Right lobe of liver (tissue), 6 donors: Measurements from ENCODE around the gene NID2. TPM values are rescaled to one million over a fixed set of nuclear protein-coding genes. Genes with fewer than 3 reads are reported as not detected.

Source experiments
- ATAC-seq, 4 donors: fragments of 200-7000 bp; cut with Tn5 transposase; one replicate each; pipeline ENCODE4 v1.9.1; 2020; ENCODE audit warnings: mild to moderate bottlenecking in 4 of 4, moderate library complexity in 4 of 4
- DNase-seq, 3 donors: peaks; one replicate each; pipeline ENCODE4 v3.0.0-alpha.2; 2020
- H3K27ac ChIP-seq, 3 donors: fragments of 200-600 bp; one replicate each; pipeline ENCODE4 v1.8.0; 2022
- H3K27me3 ChIP-seq, 2 donors: fragments of 200-600 bp; one replicate each; pipeline ENCODE4 v1.8.0; 2022
- H3K36me3 ChIP-seq, 4 donors: fragments of 200-600 bp; sonication (generic) in 1 of 4; one replicate each; pipeline versions ENCODE4 v1.5.1 to v1.8.0; 2017 to 2022; ENCODE audit warnings: control low read depth in 1 of 4
- H3K4me1 ChIP-seq, 4 donors: fragments of 200-600 bp; sonication (generic) in 1 of 4; one replicate each; pipeline versions ENCODE4 v1.5.1 to v1.8.0; 2017 to 2022; ENCODE audit warnings: control low read depth in 1 of 4
- H3K4me3 ChIP-seq, 3 donors: fragments of 200-600 bp; one replicate each; pipeline ENCODE4 v1.8.0; 2022
- H3K9me3 ChIP-seq, 4 donors: fragments of 200-600 bp; sonication (generic) in 1 of 4; one replicate each; pipeline versions ENCODE4 v1.5.1 to v1.8.0; 2017 to 2022; ENCODE audit warnings: control low read depth in 1 of 4
- POLR2A ChIP-seq: fragments of 450-650 bp; IDR thresholded peaks from one replicate; pipeline ENCODE4 v1.6.1; 2017; ENCODE audit warnings: antibody characterized with exemption, mild to moderate bottlenecking
- WGBS: methylation state at CpG from one replicate; pipeline ENCODE4 v1.1.6; 2018; ENCODE audit warnings: low coverage, low lambda C conversion rate; ENCODE audit not compliant: insufficient coverage; ENCODE audit errors: missing lambda C conversion rate; 5-methylcytosine and 5-hydroxymethylcytosine counted together
- intact Hi-C, 2 donors: fragments of 100-400 bp; cut with DNase I; formaldehyde crosslinking; loops; one replicate each; pipeline versions ENCODE4 v1.11.2 to v1.14.1; 2022
- total RNA-seq, 6 experiments: library from RNA; depleted of rRNA in 2 of 6; stranded (reverse); fragments of >200 nt in 2 of 6; fragmentation: NEBNext Ultra II Directional in 3 of 6; extraction: Animal tissue kit (Norgen Biotek cat#: 25700) in 3 of 6; gene quantifications; one replicate each; pipeline versions ENCODE4 v1.1.0 to v1.2.4, GENCODE V29; 2016 to 2023
- TF ChIP-seq, protein P1 (sequence below), 4 donors: fragments of 200-600 bp in 3 of 4; fragments of 450-650 bp in 1 of 4; IDR thresholded peaks; one replicate each; pipeline versions ENCODE4 v1.5.1 to v1.8.0; 2016 to 2022; ENCODE audit warnings: antibody characterized with exemption in 4 of 4, mild to moderate bottlenecking in 2 of 4
- donor health status: DM: no; HTN: yes; CAD: no.
- donor health status: DM: no; HTN: no; CAD: no.
- donor health status: DM: no; HTN: no; CAD: no.
- donor health status: DM: no; HTN: yes; CAD: no.
- donor health status: DM: no; HTN: yes; CAD: no.

Gene NID2
- total RNA-seq, 6 experiments from 2014 or later, result 1.7 to 12.9 (median 4.5) TPM

DNA sequence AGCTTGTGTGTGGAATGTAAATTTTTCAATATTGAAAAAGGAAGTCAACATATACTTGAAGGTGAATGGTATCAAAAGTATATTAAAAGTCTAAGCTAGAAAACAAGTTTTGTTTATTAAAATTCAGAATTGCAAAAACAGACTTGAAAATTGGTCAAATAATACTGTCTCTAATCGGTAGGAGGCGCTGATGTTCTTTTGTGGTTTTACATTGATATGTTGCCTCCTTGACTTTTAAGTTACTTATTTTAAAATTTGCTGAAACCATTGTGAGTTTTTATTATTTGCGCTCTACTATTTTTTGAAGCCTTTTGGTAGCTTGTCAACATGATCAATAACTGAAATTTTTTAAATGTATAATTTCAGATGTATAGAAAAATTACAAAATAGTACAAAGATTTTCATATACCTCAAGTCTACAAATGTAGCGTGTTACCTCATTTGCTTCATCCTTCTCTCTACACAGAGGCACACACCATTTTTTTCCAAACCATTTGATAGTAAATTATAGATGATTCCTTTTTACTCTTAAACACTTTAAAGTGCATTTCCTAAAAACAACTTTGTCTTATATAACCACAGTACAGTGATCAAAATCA is 72.6 kb downstream of the NID2 start:
- DNase-seq (no peak), ATAC-seq (peak in 1 of 4 donors; percentile 37)
- intact Hi-C loops, result no loop called here
- H3K4me3 ChIP-seq, result no peak overlapping the region
- peaks cover 0 to 48% (median 9%) of the 10 kb centered on the region in 4 donors for H3K36me3 ChIP-seq
- H3K27me3 ChIP-seq, result no peaks in the 10 kb centered on the region
- WGBS, result 43% methylated on average over 4 of the region's 4 CpGs
- peaks cover 0 to 8% (median 0%) of the 10 kb centered on the region in 4 donors for H3K4me1 ChIP-seq
- no peak overlapping the region for H3K27ac ChIP-seq
- TF ChIP-seq, protein P1, sequence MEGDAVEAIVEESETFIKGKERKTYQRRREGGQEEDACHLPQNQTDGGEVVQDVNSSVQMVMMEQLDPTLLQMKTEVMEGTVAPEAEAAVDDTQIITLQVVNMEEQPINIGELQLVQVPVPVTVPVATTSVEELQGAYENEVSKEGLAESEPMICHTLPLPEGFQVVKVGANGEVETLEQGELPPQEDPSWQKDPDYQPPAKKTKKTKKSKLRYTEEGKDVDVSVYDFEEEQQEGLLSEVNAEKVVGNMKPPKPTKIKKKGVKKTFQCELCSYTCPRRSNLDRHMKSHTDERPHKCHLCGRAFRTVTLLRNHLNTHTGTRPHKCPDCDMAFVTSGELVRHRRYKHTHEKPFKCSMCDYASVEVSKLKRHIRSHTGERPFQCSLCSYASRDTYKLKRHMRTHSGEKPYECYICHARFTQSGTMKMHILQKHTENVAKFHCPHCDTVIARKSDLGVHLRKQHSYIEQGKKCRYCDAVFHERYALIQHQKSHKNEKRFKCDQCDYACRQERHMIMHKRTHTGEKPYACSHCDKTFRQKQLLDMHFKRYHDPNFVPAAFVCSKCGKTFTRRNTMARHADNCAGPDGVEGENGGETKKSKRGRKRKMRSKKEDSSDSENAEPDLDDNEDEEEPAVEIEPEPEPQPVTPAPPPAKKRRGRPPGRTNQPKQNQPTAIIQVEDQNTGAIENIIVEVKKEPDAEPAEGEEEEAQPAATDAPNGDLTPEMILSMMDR (IDR thresholded peaks at IDR 0.05), result peak; percentile 43 to 76 (median 66)
- TF ChIP-seq POLR2A, result no peak
- no peaks in the 10 kb centered on the region for H3K9me3 ChIP-seq

DNA sequence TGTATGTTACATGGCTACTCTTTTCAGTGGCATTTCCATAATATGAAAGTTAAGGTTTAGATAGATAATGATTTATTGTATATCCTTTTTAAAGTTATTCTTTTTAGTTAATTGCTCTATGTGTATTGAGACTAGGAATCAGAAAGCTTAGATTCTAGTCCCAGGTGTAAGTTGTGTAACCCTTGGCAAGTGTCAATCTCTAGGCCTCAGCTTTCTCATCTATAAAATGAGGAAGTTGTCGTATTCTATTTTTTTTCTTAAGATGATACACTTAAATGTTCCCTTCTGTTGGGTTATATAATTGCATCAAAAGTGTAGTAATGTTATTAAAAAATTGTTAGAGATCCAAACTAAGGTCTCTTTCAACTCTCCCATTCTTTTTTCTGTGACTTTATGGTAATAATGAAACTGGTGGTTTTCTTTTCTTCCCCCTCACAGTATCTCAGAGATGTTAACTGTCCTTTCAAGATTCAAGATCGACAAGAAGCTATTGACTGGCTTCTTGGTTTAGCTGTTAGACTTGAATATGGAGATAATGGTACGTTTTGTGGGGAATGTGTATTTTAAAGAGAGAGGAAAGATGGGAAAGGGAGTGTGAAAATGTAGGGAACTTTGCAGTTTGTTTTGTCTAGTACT is 75.5 kb downstream of the NID2 start:
- Histone ChIP-seq H3K4me1 (peaks cover 0 to 20% (median 4%) of the 10 kb centered on the region in 4 donors), H3K9me3 (no peaks in the 10 kb centered on the region), H3K27ac (no peak overlapping the region), H3K4me3 (no peak overlapping the region), H3K36me3 (peaks cover 0 to 45% (median 2%) of the 10 kb centered on the region in 4 donors), H3K27me3 (no peaks in the 10 kb centered on the region)
- intact Hi-C loops, result no loop called here
- ATAC-seq (no peak), DNase-seq (no peak)
- no peak for TF ChIP-seq POLR2A
- TF ChIP-seq, protein P1 (IDR thresholded peaks at IDR 0.05), result no peak
- 62% methylated on average over 3 of the region's 3 CpGs for WGBS

DNA sequence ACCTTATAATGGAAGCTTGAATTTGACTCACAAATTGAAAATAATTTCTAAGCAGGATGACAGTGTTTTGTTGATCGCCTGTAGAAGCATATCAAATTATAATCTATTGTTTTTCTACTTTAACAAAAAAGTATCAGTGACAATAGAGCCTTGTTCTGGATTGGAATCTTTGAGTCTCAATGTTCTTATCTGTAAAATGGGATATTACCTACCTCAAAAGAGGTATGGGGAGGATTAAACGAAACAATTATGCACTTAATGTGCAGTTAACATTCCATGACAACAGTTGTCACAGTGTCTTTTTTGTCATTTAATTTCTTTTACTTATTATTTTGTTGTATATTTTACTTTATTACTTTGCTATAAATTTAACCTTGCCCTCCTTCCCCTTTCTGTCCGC is 78.4 kb downstream of the NID2 start:
- peaks cover 0 to 20% (median 4%) of the 10 kb centered on the region in 4 donors for H3K4me1 ChIP-seq
- intact Hi-C loops, result no loop called here

DNA sequence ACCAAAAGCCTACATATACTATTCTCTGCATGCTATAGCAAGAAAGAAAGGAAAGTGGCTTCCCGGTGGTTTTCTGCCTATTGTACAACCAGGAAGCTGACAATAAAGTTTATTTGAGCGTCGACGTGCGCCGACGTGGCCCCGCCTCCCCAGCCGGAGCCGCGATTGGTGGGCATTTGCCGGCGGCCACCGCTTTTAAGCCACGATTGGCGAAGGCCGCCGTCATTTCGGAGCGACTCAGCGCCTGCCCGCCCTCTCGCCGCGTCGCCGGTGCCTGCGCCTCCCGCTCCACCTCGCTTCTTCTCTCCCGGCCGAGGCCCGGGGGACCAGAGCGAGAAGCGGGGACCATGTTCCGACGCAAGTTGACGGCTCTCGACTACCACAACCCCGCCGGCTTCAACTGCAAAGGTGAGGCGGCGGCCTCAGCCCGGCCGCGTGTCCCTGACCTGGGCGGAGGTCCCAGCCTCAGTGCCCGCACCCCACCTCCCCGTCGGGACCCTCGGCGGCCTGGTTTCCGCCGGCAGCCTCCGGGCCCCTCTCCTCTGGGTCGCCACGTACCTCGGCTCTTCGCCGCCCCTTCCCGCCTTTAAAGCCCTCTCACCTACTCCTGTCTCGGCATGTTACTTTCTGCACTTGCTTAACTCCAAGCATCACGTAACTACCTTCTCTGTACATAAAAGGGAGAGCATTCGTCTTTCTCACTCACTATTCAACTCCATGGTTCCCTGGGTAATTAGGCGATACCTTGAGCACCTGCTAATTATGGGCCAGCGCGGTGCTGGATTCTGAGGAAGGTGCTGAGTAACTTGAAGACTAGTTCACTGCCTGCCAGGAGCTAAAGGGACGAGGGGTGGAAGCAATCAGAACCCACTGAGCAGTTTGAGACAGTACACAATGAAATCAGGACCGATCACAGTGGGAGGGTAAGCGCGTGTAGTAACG is 79.3 kb downstream of the NID2 start, which contains the start of gene RTRAF:
RTRAF (plus strand) TSS at position 254 of the 942 bp plus-strand sequence; CDS start at position 348, 94 bp downstream.
- TF ChIP-seq, protein P1 (IDR thresholded peaks at IDR 0.05), result no peak
- peak; percentile 87 for TF ChIP-seq POLR2A
- WGBS, result 0% methylated on average over 20 of the region's 72 CpGs
- ATAC-seq, result peak; percentile 99 to 100 (median 100)
- peaks cover 0 to 20% (median 4%) of the 10 kb centered on the region in 4 donors for H3K4me1 ChIP-seq
- H3K4me3 ChIP-seq, result peak within 1 kb of the TSS; percentile 88 to 92 (median 91)
- H3K36me3 ChIP-seq, result peaks cover 0 to 33% (median 2%) of the 10 kb centered on the region in 4 donors
- H3K27me3 ChIP-seq, result no peaks in the 10 kb centered on the region
- H3K9me3 ChIP-seq, result no peaks in the 10 kb centered on the region
- intact Hi-C loops, result no loop called here
- H3K27ac ChIP-seq, result peak within 1 kb of the TSS; percentile 73 to 85 (median 85)
- peak; percentile 96 for DNase-seq

More for the DNA sequence above, 78.4 kb downstream of the NID2 start:
- no peak for ATAC-seq
- H3K27me3 ChIP-seq, result no peaks in the 10 kb centered on the region
- no peak for DNase-seq
- TF ChIP-seq, protein P1 (IDR thresholded peaks at IDR 0.05), result no peak
- no peak for TF ChIP-seq POLR2A
- H3K9me3 ChIP-seq, result no peaks in the 10 kb centered on the region
- peak overlapping the region; percentile 88 to 92 (median 91) for H3K4me3 ChIP-seq
- peaks cover 0 to 43% (median 2%) of the 10 kb centered on the region in 4 donors for H3K36me3 ChIP-seq
- 66% methylated on average over 3 of the region's 3 CpGs for WGBS
- no peak overlapping the region for H3K27ac ChIP-seq
